NCI-H82 (cell line): ENCODE results near the gene HERC4.
"Not testable (repeated sequence)": the region's sequence is repeated elsewhere in the genome, so short reads cannot be mapped to it uniquely, and the experiment has no call there.

Experiments
- DNase-seq: peaks from one replicate; lab custom pipeline; 2025; lab: John Stamatoyannopoulos, UW

The HERC4 gene

DNA sequence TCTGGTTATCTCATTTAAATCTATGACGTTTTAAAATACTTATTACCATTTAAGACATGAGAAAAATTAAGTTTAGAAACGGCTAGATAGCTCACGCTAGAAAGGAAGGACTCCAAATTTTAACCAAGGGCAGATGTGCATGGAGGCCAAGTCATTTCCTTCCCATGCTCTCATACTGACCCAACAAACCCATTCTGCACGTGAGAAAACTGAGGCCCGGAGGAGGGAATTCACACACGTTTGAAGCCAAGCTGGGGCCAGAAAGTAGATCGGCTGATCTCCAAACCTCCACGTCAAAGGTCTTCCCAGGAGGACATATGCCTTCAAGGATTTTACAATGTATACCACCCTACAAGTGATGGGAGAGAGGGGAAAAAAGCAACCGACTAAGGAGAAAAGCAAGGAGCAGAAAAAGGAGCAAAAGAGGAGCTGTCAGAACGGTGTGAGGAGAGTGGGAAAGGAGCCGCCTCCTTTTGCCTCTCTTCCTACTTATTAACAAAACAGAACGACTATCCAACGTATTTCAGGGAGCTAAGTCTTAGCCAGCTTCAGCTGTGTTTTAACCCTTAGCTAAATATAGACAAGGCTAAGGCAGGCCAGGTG, 191.3 kb downstream of the HERC4 start:
- no peak for DNase-seq

DNA sequence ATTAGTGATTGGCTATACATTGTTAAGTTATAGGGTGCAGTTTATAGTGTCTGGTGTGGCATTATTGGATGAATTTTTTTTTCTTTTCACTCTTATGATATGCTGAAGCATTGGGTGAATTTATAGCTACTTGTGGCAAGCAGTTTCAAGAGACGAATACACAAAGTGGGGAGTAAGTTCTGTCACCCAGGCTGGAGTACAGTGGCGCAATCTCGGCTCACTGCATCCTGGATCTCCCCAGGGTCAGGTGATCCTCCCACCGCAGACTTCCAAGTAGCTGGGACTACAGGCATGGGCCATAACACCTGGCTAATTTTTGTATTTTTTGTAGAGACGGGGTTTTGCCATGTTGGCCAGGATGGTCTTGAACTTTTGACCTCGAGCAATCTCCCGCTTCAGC, 196.9 kb downstream of the HERC4 start:
- no peak for DNase-seq

DNA sequence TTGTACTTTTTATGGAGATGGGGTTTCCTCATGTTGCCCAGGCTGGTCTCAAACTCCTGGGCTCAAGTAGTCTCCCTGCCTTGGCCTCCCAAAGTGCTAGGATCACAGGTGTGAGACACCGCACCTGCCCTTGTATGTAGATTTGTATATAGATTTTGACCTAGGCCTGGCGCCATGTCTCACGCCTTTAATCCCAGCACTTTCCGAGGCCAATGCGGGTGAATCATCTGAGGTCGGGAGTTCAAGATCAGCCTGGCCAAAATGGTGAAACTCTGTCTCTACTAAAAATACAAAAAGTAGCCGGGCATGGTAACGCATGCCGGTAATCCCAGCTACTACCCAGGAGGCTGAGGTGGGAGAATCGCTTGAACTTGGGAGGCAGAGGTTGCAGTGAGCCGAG, 197.7 kb downstream of the HERC4 start:
- DNase-seq: not testable (repeated sequence)

DNA sequence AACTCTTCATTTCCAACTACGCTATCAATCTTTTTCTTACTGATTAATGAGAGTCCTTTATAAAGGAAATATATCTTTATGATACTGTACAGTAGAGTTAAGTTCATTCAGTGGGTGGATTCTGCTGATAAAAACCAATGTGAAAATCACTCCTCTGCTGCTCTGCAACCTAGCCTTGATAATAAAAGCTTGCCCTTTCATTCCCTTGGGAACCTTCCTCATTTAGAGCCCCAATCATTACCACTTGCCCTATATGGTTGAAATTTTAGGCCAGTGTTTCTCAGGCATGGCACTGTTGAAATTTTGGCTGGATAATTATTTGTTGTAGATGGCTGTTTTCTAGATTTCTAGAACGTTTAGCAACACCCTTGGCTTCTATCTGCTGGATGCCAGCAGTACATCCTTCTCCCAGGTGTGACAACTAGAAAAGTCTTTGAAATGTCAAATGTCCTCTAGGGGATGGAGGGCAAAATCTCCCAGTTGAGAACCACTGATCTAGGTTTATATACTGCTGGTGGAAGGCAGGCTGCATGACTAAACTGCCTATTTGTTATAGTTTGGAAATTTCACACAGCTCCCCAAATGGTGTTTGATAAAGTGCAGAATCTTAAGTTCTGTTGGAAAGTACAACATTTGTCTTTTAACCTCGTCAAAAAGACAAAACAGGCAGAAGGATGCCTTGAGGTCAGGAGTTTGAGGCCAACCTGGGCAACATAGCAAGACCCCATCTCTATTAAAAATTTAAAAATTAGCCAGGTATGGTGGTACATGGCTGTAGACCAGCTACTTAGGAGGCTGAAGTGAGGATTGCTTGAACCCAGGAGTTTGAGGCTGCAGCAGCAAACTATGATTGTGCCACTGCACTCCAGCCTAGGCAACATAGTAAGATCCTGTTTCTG, 199.5 kb downstream of the HERC4 start:
- no peak for DNase-seq
